HG03060 (cell line): ENCODE results near the gene PTPN3.

Experiments
- ATAC-seq: cut with Tn5 transposase; IDR thresholded peaks from one replicate; pipeline ENCODE4 v1.9.1; 2021; ENCODE audit warnings: low read depth, moderate number of reproducible peaks; ENCODE audit not compliant: unreplicated experiment

Gene PTPN3

DNA sequence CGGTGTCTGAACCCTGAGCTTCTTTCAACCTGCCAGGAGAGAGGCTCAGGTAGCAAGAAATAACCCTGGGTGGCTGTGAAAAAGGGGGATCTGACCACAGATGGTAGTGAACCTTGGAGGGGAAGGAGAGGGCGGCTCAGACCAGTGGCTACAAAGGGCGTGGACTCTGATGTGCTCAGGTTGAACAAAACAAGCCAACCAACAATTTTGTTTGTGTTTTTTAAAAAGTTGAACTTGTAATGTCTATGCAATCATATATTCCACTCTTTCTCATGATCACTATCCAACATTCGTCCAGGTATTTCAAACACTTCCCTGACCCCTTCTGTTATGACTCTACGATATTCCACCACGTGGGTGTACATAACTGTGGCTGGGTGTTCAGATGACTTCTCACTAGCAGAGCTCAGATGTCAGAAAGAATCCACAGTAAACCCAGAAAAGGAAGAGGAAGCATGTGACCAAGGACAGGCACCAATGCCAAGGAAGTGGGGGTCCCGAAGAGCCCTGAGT lies 20.0 kb downstream of the PTPN3 start:
- ATAC-seq: no peak

DNA sequence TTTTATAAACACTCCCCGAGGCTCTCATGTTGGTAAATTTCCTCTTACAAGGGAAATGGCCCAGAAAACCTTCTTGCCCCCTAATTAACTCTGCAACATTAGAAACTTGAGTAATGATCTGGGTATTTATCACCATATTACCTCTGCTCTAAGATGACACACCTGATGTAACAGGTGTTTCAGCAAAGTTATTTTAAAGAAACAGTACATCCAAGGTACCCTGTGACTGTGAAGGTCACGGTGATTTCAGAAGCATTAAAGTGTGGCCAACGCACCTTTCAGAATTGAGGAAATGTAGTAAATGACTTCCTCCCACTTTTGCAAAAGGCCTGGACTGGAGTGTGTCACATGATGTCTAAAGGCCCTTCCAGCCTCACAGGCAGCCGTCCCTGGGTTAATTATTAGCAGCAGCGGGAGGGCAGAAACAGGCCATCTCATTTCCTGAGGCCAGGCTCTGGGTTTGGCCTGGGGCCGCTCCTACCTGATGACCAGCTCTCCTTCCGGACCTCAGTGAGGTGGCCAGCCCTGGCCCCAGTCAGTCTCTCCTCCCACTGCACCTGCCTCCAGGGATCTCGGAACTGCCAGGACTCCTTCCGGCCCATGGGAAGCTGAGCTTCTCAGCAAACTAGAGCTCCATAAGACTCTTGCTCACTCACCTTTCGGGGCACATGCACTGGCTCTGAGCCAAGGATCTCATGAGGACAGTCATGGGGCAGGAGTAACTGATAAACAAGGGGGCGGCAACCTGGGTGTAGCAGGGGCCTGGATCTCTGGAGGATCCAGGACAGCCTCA lies 20.7 kb downstream of the PTPN3 start:
- peak; percentile 84 for ATAC-seq

DNA sequence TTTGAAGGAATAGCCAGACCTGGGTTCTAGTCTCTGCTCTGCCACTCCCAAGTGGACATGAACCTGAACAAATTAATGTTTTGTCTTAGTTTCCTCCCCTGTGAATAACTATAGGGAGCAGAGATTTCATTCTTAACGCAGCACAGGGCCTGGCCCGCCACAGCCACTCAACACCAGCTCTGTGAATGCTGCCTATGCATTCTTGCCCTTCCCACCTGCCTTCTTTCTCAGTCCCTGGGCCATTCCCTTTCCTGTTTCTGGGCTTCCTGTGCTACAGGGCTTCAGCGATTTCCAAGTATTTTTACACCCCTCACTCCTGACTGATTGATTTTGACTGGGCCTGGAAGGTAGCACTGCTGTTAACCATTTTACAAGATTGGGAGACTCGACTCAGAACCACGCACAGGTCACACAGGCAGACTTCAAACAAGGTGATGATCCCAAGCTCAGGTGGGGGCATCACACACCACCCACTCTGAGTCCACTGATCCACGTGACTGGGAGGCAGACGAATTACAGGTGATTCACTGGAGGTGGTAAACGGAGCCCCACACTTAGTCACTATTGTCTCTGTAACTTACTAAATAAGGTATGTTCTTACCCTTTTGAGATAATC lies 21.4 kb downstream of the PTPN3 start:
- no peak for ATAC-seq

DNA sequence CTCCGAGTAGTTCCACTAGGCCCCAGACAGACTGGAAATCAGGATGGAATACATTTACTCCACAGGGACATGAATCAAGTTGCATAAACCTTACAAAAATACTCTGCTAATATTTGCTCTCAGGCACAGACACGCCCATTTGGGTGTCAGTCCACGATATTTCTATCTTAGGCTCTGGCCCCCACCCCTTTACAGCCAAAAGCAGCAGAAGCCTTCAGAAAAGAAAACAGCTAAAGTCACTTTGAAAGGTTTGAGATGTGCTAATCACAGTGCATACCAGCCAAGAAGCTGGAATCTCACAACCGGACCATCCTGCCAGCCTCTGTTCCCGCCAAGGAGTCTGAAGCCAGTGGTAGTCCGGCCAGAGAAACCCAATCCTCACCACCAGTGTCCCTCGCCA lies 22.6 kb downstream of the PTPN3 start:
- no peak for ATAC-seq

DNA sequence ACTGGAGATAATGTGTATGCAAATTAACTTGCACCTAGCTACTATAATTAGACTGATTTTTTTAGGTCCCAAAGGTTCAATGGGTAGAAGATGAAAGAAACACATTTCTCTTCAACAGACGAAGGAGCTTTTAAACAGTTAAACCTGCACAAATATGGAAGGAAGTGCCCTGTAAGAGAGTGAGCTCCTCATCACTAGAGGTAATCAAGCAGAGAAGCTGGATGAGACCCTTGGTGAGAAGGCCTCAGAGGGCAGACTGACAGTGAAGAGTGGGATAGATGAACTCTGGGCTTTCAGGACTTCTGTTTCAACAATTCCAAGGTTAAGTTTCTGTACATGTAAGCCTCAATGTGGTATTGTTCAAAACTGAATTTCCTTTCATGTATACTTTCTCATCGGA lies 23.2 kb downstream of the PTPN3 start:
- ATAC-seq: no peak

DNA sequence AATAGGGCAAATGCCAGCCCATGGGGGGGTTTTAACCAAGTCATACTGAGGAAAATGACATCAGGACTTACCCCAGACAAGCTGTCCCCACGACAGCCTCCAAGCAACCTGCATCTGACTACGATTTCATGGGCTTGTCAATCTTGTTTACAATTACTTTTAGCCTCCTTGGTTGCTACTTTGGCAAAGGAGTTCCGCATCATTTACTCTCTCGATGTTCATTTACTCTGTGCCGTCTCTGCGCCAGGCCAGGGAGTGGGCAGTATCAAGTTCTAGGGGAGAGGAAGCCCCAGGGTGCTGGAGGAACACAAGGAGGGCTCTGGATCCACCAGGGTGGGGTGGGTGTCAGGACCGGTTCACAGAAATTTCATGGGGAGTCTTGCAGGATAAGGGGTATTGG lies 23.9 kb downstream of the PTPN3 start:
- ATAC-seq: no peak

DNA sequence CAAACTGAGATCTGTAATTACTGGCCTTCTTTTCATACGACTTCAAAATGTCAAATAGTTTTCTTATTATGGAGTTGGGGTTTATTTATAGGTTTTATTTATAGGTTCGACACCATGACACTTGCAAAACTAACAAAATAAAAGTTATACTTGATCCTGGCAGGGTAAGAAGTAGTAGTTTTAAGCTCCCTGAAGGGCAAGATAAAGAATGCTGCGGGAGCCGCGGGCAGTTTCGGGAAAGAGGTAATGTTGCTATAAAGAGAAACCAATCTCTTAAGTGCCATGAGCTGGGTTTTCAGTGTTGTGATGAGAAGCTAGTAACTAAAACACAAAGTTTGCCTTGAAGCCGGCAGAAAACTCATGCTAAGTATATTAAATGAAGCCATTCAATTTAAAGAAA lies 24.8 kb downstream of the PTPN3 start:
- no peak for ATAC-seq

DNA sequence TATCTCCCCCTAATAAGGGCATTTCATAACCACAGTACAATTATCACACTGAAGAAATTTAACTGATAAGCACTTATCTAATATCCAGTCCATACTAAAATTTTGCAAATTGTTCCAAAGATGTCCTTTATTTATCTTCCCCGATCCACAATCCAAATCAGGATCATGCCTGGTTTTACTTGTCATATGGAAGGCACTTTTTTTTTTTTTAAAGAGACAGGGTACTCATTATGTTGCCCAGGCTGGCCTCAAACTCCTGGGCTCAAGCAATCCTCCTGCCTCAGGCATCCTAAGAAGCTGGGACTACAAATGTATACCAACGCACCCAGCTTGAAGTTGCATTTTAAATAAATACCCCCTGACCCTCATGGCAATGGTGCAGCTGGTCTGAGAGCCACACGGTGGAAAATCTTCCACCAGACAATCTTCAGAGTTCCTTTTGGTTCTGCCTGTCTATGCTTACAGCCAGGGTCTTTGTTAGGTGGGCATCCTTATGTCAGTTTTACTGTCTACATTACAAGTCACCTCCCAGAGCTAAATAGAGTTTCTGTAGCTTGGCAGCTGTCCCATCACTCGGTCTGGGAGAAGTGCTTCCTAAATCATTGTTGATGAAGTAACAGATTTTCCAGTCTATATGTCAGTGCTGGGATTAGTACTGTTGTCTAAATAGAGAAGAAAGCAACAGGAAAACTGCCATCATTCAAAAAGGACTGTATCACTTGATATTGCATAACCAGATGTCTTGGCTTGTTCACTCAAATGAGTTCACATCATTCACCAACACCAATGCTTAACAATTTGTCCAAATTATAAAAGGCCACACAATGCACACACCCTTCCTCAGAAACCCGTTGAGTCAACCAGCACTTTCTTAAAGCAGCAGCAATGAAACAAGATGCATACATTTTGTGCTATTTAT lies 26.4 kb downstream of the PTPN3 start:
- ATAC-seq: no peak

DNA sequence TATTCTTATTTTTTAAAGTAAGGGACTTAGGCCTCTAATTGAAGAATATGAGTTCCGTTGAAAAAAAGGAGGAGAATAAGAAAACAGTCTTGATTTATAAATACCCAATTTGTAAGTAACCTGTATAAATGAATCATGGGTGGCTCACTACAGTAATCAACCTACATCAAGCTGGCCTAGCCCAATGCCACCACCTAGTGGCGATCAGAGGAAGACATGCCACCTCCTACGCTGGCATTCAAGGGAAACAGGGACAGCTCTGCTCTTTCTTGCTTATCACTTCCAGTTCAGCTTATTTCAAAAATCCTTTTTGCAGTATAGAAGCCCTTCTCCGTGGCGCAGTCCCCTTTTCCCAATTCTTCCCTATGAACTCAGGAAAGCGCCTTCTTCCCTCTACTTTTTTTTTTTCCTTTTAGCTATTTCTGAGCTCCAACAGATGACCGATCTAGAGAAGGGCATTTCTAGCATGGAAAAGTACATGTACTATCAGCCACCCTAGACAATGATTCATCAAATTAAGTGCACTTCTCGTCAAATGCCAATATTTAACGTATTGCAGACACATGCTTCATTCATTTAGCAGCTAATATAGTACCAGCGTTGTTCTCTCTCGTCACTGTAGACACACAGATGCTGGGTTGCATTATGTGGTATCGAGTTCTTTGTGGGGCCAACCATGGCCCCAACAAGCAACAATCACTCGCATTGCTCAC lies 28.3 kb downstream of the PTPN3 start:
- peak; percentile 85 for ATAC-seq

DNA sequence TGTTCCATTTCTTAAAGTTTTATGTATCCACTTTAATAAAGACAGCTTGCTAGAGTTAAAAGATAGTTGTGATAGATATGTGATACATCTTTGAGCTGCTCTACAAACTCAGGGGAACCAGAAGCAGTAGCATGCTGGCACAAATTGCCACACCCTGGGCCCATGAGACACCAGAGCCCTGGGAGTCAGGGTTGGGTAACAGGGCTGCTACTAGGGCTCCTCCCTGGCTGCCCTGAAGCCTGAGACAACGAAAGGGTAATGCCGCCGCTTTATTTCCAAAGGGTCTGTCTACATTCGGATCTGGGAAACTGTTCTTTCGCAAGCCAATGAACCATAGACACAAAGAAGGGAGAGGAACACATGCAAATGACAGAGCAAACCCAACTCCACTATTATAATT lies 29.2 kb downstream of the PTPN3 start:
- ATAC-seq: no peak

DNA sequence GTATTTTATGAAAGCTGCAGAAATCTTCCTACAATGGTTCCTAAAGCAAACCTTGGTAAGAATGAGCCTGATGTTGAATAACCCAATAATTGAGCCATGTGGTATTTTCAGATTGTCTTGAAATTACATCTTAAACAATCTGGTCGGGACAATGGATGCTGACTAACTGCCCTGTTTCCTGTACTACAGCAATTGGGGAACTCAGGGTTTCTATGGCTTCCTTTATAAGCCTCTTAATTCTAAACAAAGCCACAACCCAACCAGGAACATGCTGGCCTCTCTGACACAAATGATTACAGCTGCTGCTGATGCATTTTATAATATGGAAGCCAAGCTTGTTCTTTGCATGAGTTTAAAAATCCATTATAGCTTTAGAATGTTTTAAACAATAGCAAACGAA lies 30.2 kb downstream of the PTPN3 start:
- no peak for ATAC-seq

DNA sequence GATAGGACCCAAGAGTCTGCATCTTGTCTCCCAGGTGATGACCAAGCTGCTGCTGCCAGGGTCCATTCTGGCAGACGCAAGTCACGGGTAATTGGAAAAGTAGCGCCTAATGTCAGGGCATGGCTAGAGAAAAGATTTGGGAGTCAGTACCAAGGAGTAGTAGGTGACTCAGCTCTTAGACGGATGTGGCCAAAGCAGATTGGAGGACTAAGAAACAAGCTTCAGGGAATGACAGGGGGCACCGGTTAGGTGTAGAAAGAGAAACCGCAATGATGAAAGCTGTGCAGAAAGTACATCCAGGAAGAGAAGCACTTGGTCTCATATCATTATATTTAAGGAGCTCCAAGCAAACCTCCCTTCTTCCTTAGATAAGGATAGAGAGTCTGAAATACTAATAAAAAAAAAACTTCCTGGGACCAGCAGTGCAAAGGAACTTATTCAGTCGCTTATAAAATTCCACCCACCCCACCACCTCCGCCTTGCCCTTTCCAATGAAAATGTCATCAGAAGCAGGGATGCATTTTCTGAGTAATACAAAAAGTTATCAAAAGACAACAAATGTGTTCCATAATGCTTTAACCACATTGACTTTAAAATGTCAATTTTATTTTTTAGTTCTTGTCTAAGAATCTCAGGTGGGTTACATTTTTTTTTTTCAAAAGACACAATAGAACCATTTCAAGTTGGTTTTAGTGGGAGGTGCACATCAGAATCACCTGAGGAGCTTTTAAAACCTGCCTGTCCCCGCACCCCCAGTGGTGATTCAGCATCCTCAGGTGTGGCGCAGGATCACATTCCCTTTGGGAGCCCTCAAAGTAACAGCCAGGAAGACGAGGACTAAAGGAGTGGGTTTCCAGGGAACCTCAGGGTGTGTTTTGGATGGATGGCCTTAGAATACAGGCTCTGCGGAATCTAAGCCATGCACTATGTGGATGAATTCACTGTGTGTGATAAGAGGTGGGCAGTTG lies 31.2 kb downstream of the PTPN3 start:
- no peak for ATAC-seq

DNA sequence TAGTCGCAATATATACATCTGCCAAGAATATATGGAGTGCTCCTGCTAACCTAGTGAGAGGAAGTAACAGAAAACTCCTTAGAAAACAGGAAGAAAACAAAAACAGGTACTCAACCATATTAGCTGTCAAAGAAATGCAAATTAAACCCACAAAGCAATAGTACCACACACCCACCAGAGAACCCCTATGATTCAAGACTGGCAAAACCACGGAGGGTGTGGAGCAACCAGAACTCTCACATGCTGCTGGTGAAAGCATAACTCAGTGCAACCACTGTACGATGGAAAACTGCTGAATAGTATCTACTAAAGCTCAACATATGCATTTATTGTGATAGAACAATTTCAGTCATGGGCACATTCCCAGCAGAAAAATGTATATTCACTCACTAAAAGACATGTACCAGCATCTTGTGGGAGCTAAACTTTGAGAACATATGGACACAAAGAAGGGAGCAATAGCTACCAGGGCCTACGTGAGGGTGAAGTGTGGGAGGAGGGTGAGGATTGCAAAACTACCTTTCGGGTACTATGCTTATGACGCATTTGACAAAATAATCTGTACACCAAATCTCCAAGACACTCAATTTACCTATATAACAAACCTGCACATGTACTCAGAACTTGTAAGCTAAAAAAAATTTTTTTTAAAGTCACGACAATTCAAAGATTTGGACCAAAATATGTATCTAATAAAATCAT lies 34.0 kb downstream of the PTPN3 start:
- ATAC-seq: no peak

DNA sequence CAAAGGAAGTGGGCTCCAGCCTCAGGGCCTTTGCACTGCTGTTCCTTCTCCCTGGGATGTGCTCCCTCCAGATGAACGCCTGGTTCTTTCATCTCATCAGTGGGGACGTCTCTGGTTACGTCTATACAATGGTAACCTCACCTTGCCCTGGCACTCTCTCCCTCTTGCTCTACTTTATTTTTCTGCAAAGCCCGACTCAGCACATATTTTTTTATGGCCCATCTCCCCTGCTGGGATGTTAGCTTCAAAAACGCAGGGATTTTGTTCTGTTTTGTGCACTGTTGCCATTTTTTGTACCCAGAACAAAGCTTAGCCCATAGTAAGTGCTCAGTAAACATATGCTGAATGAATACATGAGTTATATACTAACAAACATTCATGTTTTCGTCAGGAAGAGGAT lies 37.5 kb downstream of the PTPN3 start:
- no peak for ATAC-seq

DNA sequence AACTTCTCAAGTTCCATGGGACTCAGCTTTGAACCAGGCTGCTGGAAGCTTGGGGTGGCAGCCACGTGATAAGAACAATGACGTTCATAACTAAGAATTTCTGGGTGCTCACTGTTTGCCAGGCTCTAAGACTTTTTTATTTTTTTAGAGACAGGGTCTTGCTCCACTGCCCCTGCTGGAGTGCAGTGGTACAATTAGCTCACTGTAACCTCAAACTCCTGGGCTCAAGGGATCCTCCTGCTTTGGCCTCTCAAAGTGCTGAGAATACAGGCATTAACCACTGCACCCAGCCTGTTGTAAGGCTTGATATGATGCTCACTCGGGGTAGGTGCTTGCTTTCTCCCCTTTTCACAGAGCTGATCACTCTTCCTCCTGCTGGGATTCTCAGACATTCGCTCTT lies 38.7 kb downstream of the PTPN3 start:
- ATAC-seq: no peak

DNA sequence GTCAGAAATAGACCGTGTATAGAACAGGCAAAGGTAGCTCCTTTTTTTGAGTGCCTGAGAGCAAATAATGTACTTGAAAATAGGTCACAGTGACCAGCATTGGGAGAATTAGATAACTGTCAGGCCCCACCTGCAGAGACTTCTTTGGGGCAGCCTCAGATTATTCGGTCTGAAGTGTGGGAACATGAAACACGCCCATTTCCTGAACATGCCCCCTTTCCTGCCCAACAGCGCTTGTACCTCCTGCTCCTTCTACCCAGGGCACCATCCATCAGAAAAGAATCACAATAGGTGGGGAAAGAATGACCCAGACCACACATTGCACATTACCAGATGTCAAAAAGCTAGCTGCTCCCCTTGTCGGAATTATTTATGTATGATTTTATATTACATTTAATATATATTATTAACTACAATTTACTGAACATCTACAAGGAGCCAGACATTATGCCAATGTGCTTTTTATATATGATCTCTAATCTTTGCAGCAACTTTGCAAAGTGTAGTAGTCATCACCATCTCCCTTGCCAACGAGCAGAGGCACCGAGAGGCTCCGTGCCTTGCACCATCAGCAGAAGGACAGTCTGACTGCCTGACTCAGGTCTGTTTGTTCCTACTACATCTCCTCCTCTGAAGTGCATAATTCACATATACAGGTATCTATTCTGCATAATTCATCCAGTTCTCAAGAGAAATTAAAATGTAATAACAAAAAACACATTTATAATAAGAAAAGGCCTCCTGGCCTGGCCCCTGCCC lies 39.5 kb downstream of the PTPN3 start:
- no peak for ATAC-seq

DNA sequence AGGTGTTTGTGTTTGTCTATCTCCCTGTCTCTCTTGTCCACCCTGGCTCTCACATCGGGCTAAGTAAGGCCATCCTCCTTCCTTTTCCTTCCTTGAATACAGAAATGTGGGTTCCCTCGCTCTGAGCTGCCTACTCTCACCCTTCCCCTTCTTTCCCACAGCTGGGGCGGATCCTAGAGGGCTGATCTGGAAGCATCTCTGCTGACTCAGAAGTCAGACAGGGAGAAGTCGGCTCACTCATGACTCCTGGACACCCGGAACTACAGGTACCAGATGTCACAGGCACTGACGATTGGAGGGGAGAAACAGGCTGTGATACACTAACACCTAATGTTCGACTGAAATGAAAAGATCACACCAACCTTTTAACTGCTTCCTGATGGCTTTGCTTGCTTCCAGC lies 41.3 kb downstream of the PTPN3 start:
- no peak for ATAC-seq

DNA sequence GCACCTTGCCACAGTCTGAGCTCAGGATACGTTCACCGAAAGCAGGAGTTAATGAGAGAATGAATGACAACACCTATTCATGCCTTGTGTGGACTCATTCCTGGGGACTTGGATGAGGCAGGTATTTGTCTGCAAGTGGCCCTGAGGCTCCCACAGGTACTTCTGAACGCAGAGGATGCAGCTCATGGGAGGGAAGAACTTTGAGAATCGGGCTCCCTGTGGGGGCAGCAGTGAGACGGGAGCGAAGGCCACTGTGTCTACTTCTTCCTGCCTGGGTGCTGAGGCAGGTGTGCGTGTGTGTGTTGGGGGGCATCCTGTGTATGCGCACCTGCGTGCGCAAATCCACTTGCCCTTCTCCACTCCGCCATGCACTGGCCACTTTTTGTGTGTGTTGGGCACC lies 42.2 kb downstream of the PTPN3 start:
- ATAC-seq: no peak
